Activated CD8-positive, alpha-beta memory T cell treated with anti-CD3 and anti-CD28 coated beads for 24 hours (primary cell): ENCODE results near the gene REEP6.
A peak's percentile ranks its signal among the peaks of the same experiment; 100 is the strongest.

Source experiments
- DNase-seq: peaks from one replicate; pipeline ENCODE4 v3.0.0-alpha.2; 2020

The REEP6 gene

DNA sequence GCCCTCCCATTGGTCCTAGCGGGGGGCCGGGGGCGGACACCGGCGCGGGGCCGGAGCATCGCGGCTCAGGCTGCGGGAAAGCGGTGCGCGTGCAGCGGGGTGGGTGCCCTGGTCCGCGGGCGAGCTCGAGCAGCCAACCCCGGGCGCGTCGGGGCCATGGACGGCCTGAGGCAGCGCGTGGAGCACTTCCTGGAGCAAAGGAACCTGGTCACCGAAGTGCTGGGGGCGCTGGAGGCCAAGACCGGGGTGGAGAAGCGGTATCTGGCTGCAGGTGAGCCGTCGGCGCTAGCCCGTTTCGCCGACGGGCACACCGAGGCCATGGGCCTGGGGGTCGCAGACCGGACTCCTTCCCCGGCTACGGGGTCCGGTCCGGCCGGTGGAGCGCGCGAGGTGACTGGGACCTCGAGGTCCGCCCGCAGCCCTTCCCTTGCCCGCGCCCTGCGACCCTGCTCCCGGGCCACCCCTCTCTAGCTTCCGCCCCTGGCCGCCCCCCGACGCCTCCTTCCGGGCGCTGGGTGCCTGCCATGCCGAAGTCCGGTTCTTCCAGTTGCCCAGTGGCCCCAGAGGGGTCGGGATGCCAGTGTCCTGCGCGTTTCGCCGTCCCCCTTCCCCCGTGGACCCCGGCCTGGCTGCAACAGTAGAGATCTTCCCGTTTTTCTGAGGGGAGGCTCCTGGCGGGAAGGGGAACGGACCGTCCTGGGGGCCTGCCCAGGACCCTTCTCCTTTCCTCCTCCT lies at the start of gene REEP6:
TSS of gene REEP6 (plus strand) at position 68 of the 735 bp plus-strand sequence. CDS start at position 157, 89 bp downstream.
- DNase-seq: no peak

DNA sequence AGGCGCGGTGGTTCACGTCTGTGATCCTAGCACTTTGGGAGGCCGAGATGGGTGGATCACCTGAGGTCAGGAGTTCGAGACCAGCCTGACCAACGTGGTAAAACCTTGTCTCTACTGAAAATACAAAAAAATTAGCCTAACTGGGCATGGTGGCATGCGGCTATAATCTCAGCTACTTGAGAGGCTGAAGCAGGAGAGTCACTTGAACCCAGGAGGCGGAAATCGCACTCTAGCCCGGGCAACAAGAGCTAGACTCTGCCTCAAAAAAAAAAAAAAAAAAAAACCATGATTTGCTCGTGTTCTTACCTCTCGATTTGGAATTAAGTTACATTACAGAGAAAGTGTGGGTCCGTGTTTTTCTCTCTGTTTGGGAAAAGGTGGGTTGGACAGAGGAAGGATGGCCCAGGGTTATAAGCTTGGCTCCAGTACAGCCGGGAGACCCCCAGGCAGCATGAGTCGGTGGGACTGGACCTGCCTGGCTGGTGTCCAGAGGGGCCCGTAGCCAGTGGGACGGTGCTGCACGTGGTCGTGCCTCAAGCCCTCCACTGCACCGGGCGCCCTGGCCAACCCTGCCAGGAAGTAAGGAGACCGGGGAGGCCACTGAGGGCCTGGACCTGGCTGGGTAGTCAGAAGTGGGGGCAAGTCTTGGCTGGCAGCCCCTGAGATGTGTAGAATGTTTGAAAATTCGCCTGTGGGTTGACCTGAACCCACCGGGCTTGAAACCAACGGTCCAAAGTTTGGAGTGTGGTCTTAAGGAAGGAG lies 49.1 kb upstream of the REEP6 start:
- no peak for DNase-seq

DNA sequence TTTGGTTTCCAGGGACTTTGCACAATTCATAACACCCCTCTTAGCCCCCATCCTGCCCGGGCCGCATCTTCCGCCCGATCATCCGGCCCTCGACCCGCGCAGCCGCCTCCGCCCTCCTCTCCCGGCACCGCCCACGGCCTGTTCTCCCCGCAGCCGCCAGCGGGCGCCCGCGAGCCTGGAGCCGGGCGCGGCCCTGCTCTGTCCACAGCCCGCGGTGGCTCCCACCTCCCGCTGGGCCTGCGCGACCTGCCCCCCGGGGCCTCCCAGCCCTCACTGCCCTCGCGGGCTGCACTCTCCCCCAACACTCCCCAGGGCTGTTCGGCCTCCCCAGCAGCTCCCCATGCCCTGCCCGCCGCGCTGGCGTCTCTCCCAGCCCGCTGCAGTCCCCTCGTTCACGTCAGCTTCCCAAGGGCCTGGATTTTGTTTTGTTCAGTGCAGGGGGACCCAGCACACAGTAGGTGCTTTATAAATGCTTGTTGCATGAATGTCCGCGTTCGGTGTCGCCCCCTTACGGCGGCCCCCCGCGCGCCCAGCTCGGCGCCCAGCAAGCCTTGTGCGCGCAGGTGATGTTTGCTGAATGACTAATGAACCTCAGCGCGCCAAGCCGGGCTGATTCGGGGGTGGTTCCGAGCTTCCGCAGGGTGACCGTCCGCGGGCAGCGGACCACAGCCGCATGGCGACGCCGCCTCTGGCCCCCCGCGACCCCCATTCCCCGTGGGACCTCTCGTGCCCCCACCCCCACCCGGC lies 45.6 kb upstream of the REEP6 start:
- peak; percentile 92 for DNase-seq

GRCh38 chr19:1445932-1446712 lies 44.9 kb upstream of the REEP6 start:
- no peak for DNase-seq

GRCh38 chr19:1446713-1447481 lies 44.1 kb upstream of the REEP6 start:
- DNase-seq: no peak

- DNase-seq: no peak
These were observed 43.5 kb upstream of the REEP6 start for GRCh38 chr19:1447504-1447903.

- DNase-seq: no peak
These were observed 43.0 kb upstream of the REEP6 start for GRCh38 chr19:1447944-1448343.

DNA sequence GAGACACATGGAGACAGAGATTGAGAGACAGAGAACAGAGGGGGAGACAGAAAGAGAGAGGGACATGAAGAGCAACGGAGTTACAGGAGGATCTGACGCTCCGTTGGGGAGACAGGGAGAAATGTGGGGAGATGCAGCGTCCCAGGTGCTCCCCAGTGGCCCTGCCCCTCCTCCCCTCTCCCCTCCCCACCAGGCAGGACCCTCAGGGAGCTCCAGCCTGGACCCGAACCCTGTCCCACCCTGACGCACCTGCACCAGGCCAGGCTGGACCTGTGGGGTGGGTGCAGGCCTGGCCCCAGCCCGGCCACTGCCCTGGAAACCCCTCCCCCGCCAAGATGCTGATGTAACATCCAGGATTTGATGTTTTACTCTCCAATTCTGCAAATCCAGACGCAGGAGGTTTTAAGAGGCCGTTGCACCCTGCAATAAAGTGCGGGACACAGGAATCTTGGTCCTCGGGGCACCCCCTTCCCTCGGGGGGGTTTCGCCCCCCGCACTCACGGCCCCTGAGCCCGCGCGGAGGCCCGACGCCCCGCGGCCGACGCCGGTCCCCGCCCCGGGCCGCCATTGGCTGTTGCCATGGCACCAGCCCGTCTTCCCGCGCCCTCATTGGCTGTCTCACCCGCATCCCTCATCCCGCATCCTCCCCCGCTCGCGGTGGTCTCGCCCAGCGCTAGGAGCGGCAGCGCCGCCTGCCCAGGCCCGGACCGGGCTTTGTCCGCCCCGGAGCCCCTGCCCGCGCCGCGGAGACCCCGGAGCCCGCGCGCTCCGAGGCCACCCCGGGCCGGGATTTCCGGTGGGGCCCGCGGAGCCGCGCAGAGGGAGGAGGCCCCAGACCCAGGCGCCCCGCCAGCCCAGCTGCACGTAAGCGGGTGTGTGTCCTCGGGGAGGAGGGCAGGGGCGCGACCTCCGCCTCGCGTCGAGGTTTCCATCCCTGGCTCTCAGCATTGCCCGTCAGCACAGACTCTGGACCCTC lies 41.2 kb upstream of the REEP6 start, which contains the start of gene APC2:
TSS of gene APC2 (plus strand) at position 655 of the 976 bp plus-strand sequence. CDS start 2,881 bp downstream, outside the sequence.
- no peak for DNase-seq

DNA sequence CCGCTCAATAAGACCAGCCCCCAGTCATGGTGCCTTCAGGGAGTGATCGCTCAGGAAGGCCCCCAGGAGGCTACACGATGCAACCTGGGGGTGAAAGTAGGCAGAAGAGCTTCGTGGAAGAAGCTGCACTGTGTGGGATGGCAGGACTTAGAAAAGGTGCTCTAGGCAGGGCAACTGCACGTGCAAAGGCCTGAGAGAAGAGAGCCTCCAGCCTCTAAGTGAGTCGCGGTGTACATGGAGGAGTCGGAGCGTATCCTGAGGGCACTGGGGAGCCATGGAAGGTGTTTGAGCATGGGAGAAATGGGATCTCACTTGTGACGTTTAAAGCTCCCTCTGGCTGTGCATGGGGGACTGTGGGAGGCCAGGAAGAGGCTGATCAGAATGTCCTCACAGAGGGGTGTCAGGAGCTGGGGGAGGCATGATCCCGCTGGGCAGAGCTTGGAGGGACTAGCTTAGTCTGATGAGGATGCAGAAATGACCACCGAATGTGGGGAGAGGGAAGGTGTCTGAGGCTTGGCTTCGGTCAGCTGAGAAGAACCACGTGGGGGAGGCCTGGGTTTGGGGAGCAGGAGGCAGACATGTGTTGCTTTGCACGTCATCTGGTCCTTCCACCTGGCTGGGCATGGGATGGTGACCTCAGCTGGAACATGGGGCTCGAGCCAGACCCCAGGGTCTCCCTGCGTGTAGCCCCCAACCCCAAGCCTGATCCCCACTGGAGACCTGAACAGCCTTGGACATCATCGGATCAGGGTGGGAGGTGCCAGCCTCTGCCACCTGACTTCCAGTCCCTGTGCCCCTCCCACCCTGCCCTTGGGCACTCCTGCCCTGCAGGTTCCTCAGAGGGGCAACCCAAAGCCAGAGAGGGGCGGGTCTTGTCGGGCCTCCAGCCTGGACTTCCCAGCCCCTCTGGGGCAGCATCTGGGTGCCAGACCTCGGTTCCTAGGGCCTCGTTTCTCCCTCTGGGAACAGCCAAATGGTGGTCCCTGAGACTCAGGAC lies 39.9 kb upstream of the REEP6 start:
- DNase-seq: no peak

GRCh38 chr19:1451916-1452801 lies 38.8 kb upstream of the REEP6 start:
- no peak for DNase-seq

- no peak for DNase-seq
These were observed 38.0 kb upstream of the REEP6 start for GRCh38 chr19:1452802-1453524.

- no peak for DNase-seq
These were observed 37.2 kb upstream of the REEP6 start for GRCh38 chr19:1453525-1454364.

DNA sequence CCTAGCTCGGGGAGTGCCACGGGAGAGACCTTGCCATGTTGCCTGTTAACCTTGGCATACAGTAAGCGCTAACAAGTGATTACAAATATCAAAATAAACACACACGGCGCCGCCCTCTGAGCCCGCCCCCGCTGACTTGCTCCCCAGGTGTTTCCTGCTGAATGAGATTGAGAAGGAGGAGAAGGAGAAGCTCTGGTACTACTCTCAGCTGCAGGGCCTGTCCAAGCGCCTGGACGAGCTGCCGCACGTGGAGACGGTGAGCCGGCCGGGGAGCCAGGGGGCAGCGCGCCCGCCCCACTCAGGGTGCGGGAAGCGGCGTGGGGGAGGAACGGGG lies 36.0 kb upstream of the REEP6 start:
- DNase-seq: no peak

GRCh38 chr19:1455336-1456120 lies 35.5 kb upstream of the REEP6 start:
- DNase-seq: no peak

DNA sequence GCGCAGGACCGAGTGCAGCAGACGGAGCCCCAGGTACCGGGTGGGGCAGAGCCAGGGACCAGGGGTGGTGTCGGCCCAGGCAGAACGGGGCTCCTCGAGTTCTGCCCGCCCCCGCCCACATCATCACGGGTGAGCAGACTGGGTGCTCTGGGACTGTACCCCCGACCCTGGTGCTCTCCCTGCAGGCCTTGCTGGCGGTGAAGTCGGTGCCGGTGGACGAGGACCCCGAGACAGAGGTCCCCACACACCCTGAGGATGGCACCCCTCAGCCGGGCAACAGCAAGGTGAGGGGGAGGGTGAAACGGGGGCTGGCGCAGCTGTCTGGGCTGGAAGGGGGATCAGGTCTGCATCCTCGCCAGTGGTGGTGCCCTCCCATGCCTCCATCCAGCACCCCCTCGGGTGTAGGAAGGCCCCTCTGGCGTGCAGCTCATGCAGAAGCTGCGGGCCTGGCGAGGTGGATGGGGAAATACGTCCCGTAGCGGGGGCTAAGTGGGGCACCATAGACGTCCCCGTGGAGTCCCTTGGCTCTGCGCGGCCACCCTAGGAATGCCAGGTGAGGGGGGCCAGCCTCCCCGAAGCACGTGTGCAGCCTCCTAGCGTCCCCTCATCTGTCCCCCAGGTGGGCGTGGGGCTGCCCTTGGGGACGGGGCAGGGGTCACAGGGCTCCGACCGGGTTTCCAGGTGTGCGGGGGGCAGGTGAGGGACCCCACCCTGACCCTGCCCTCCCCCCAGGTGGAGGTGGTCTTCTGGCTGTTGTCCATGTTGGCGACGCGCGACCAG lies 34.7 kb upstream of the REEP6 start:
- no peak for DNase-seq
